Cerebellar nuclear complex (tissue), 1 donor: ENCODE data around the gene CD180.

Experiments
- DNase-seq, 2 experiments: peaks; one replicate each; lab custom pipeline; 2025; lab: John Stamatoyannopoulos, UW

The CD180 gene

DNA sequence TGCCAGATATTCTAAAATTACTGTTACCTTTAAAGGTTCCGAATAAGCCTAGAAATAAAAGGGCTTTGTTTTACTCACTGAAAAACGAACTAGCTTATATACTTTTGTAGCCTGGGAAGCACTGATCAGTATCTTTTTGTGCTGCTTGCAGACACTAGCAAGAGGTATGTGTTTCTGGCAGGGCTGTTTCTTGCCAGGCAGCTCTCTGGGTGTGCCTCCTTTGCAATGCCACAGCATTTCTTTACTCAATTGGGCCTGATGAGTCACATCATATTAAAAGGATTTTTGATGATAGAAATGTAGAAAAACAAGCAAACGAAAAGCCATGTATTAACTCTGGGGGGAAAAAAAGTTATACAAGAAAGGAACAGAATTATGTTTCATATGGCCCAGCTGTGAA, 35.6 kb downstream of the CD180 start:
- no peak for DNase-seq

DNA sequence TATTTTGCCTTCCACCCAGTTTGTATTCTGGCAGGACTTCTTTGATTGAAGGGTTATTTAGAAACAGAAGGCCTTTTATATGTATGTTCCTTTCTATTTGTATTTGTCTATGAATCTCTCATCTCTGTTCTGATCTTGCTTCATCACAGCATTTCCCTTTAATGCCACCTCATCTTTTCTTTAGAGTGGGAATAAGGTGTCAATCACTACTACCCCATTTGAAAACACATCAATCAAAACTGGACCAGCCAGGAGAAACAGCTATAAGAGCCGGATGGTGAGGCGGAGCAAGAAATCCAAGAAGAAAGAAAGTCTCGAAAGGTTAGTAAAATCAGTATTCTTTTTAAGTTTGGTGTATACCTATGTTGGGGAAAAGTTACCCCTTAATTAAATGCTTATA, 36.3 kb downstream of the CD180 start:
- no peak for DNase-seq

DNA sequence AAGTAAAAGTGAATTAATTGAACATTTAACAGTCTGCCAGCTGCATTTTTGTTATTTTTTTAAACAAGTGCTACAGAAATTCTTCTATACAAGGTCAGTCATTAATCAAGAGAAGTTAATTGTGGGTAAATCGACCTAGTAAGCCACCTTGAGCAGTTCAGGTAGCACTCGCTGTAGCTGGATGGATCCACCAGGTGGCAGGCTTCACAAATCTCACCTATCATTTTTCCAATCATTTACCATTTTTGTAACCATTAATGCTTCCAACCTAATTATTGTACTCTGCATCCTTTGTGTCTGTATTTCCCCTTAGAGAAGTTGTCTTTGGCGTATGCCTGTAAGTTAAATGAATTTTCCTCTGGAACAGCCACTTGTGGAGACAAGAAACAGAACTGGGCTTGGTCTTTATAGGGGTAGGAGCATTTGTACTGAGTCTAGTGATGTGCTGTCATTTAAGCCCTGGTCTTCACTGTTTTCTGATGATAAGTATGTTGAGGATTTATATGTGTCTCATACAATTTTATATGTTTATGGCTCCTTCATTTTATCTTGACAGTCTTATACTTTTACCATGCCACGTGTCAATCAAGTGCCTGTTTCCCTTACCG, 39.5 kb downstream of the CD180 start:
- no peak for DNase-seq

DNA sequence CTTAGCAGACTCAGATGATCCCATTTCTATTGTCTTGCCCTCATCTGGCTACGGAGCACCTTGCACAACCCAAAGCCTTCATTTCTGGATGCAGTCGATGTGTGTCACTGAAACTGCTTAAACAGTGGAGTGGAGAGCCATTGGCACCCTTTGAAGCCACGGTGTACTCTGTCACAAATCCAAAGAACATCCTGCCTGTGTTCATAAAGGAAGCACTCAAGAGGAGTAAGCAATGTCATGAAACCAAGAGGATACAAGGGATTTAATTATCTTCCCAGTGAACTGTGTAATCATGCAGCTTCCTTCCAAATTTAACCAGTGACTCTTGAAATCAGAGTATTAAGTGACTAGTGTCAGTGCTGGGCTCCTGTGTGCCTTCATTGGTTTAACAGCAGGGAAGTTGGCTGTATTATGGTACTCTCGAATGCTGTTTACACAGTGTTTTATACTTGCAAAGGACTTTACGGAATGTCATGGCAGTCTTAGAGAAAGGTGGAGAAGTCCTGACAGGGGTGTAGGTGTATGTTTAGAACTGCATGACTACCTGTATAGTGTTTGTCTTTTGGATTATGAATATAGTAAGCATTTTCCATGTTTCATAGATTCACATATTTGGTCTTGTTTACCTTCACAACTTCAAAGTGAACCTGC, 41.9 kb downstream of the CD180 start:
- no peak for DNase-seq

DNA sequence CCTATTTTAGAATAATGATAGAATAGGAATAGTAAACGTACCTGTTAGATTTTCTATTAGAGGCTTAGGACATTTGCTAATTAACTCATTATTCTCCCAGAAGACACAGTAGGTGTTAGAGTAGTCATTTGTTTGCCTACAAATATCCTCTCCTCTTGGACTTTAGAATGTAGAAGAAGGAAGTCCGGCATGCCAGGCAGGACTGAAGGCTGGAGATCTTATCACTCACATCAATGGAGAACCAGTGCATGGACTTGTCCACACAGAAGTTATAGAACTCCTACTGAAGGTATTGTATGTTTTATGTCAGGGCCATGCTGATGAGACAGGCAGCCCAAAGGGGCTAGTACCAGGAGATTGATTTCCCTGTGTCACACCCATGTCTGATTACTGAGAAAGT, 43.3 kb downstream of the CD180 start:
- no peak for DNase-seq

DNA sequence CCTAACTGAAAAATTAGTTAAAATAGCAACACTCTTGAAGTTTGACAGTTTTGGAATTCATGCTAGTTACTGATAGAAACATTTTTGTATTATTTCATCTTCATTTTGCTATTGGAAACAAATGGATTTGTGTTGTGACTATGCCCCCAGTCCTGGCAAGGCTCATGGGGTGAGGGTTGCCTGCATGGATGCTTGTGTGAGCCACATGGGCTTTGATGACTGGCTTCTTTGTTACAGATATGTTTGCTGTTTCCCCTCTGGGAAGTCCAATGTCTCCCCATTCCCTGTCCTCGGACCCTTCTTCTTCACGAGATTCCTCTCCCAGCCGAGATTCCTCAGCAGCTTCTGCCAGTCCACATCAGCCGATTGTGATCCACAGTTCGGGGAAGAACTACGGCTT, 44.2 kb downstream of the CD180 start:
- no peak for DNase-seq

DNA sequence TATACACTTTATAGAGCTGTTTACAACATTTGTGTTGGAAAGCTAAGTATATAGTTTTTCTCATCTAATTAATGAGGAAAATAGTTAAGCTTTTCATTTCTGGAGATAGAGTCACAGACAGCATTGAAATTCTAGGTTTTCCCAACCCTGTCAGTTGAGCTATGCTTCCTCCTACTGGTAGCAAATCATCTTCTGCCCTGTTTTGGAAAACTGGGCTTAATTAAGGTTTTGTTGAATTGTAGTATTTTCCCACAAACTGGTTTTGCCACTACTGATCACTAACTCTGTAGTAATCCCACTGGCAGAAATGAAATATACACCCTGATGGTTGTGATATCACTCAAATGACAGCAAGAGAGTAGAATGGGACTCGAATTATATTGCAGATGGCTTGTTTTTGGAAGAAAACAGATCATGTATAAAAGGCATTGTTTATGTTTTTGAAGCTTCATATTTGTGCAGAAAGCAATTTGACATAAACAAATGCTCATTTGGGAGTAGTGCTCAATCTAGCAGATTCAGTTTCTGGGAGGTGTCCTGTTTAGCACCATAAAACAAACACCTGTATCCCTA, 46.6 kb downstream of the CD180 start:
- no peak for DNase-seq

DNA sequence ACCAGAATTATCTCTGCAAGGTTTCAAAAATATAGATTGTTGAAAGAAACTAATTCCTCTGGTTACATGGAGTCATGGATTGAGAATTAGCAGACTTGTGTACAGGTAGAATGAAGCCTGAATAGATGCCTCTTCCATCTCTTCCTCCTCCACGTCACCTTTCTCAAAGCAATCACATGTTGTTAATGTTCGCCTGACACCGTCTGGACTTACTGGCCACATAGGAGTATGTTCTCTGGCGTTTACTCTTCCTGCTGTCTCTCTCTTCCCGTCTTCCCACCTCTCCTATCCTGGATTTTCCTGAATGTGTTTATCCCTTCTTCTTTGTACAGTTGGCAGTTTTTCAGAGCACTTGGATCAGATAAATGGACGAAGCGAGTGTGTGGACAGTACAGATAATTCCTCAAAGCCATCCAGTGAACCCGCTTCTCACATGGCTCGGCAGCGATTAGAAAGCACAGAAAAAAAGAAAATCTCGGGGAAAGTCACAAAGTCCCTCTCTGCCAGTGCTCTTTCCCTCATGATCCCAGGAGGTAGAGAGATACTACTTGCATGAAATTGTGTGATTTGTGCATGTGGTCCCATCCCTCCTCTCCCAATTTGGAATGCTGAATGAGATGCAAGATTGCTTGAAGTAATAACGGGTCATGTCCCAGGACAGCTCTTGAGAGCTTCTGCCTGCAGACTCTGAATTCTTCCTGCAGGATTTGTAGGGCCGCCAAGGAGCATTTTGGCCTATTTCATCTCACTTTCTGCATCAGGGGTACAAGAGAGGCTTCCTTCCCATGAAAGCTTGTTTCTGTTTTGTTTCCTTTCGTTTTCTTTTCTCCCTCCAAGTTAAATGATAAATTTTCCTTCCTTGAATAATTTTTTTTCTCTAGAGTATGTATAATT, 47.3 kb downstream of the CD180 start:
- DNase-seq, result no peak

DNA sequence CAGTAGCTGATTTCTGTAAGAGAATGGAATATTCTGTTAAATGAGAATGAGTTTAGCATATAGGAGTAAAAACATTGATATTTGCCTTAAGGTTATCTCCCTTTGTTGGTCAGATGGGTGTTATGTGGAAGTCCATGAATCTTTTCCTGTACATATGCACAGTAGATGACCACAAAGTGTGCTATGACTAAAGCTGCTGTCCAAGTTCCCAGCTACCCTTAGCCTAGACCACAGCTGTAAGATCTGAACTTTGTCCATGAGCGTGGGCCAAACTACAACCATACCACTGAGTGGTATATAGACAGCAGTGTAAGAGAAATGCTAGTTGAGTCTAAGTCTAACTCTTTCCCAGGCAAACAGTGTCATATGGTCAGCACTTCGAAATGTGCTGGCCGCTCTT, 48.8 kb downstream of the CD180 start:
- DNase-seq, result no peak

DNA sequence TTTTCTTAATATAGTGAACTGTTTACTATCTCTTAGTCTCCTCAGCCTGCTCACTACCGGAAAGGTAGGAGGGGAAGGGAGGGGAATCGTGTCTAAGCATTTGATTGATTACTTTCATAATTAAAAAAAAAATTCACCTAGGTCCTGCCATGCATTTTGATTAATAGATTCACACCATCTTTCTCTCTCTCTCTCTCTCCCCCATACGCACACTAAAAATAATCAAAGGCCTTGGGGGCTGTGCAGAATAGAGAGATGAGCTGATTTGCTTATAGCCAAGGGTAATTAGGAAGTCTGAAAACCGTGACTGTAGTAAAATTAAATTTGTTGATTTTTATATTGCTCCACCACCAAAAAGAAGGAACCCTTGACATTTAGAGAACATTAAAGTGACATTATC, 49.6 kb downstream of the CD180 start:
- no peak for DNase-seq

DNA sequence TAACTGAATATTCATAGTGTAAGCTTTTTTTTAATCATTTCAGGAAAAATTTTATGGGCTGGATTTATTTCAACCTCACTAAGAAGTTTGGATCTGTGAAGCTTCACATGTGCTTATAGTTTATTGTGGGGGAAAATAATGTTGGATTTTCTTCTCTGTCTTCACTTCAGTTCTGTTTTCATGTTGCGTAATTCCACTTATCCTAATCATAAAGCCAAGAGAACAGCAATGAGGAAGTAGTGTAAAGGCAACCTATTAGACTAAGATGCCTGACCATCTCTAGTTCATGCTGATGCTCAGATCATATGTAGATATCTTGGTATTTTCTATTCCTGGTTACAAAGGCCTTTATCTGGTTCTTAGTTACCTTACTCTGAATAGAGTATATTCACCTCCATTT, 50.0 kb downstream of the CD180 start:
- DNase-seq, result no peak

DNA sequence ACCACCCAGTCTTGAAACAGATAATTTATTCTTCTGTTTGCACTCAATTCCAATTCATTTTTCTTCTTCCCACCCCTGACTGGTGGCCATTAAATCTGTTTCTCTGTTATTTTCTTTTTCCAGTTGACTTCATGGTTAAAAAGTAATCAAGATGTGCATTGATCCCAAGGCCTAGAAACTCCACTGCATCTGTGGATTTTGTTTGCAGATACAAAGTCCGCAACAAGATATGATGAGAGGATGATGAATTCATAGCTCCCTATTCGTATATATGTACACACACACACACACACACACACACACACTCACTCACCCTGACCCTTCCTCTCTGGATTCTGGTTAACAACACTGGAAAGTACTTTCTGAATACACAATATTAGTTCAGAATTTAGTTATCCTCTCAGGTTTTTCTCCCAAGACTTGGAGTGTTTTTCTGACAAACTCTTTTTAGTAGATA, 52.4 kb downstream of the CD180 start:
- DNase-seq, result no peak

DNA sequence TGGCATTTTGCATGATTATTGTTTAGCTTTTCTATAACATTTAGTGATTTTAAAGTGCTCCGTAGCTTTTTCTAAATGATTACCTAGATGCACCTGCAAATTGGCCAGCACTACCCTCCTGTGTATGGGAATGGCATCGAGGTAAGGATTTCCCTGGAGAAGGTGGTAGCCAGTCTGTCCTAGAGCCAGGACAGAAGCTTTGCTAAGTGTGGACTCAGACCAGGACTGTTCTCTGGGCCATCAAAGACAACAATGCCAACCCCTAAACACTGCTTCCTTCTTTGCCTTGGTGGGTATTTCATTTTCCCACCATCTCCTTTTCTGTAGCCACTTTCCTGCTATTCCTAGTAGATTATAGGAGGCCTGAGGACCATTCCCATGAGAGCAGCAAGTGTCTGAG, 53.0 kb downstream of the CD180 start:
- no peak for DNase-seq

DNA sequence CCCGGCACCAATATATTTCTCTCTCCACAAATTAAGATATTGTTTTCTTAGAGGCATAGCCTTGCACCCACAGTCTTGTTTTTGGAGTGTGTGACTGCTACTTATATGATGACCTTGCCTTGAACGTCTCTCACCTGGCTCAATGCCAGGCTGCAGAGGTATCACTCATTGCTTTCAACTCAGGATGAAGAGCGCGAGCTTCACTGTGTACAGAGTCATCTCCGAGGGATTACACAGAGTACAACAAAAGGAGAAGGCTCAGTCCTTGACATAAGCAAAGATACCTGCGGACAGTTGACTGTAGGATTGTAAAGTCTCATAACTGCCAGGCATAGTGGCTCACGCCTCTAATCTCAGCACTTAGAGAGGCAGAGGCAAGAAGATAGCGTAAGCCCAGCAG, 53.8 kb downstream of the CD180 start:
- DNase-seq, result no peak

DNA sequence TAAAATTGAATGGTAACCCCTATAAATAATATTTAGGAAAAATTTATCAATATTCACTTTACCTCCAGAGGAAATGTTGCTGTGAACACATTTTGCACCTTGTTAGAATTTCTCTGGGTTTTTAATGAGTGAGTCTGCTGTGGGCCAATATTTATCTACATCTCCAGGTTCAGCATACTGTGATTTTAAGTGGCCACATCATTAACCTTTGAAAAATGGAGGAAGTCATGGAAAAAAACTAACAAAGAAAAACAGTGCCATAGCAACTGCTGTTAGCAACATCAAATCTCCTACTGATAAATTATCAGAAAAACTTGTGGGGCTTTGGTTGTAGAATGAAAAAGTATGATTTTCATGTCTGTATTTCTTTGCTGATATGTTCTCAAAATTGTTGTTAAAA, 55.0 kb downstream of the CD180 start:
- no peak for DNase-seq

DNA sequence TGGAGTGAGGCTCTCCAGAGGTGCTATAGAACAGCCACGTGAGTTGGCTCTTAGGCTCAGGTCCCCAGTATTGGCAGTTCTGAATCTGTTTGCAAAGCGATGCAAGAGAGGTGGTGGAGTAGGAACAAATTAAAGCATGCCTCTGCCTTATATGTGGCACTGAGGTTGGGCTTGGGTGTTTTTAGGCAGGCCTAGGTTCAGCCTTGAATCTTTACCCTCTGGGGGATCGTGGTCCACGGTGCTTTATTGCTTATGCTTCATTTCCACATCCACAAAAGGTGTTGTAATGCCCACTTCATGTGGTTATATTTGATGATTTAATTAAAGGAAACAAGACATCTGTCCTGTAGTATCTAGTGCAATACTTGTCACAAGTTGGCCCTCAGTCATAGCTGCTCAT, 56.2 kb downstream of the CD180 start:
- DNase-seq, result no peak

DNA sequence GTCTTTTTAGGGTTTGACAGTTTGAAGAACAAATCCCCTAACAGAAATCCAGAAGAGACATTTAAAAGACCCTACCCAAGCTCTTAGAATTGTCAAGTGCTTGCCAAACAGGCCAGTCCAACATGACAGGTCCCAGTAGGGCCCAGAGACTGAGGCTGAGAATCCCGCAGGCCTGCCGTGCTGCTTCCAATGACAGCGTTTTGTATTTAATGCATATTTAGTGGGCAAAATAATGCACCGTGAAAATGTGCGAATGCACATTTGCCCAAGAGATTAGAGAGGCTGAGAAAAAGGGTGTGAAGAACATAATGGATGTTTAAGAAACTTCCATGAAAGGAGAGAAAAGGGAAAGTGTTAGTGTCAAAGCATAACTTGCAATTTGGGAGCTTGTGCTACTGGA, 57.6 kb downstream of the CD180 start:
- DNase-seq, result no peak

DNA sequence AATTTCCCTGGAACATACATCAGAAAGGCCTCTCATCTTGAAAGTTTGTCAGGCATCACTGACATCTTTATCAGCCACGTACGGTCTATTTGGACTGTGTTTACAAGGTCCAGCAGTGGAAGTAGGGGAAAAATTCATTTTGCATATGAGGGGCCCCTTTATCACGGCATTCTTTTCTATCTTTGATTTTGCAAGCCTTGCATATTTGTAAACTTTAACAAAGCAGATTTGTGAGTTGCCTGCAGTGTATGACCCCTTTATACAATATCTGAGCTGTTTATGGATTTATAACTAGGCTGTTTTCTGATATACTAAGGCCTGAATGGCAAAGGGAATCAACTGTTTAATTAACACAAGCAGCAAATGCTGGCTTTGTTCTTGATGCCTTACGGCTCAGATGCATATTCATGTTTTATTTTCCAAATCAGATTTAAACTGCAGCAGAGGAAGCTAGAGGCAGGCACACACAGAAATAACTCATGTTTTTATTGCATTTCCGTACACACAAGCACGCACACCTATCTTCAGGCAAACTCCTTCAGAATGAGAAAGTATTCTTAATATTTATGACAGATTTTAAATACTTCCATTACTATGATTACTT, 61.1 kb downstream of the CD180 start:
- no peak for DNase-seq

DNA sequence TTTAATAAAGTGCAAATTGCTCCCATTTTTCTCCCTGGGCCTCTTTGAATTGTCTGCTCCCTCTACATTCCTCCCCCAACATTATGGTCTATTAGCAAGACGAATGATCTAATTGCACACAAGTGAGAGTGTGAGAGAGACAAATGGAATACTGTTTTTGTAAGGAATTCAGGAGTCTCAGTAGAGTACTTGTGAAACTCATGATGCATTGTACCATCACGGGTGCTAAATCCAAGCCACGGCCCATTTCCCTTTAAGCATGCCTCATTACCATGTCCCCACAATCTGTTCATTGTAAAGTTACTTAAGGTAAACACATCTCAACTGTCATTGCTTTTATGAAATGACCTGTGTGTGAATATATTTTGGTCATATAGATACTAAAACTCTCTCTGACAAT, 62.8 kb downstream of the CD180 start:
- no peak for DNase-seq

DNA sequence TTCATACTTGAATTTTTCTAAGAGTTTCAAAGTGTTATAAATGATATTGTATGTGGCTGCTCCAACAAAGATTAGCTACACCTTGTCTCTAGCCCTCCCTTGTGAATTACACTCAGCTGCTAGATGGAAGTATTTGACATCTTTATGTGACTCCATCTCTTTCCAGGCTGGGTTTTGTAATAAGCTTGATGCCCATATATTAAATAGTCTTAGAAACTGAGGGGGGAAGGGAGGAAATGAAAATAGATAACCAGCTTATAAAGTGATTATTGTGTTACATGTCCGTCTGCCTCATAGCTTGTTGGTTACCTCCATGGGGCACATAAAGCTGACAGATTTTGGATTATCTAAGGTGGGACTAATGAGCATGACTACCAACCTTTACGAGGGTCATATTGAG, 63.4 kb downstream of the CD180 start:
- no peak for DNase-seq

DNA sequence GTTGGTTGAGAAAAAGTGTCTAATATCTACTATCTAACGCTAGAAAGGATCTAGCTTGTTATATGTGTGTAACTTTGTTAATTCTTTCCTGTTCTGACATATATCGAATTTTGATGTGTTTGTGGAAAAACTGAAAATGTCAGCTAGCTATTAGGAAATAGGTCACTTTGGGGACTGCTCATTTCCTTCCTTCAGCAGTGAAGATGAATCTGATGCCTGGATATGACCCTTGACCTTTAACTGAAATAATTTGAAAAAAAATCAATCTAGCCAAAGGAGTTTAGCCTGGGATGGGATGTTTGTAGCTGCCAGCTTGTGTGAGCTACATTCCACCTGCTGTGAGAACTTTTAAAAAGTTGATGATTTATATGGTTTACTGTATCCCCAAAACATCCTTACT, 66.8 kb downstream of the CD180 start:
- DNase-seq, result no peak
